HG03066 (cell line): ENCODE results near the gene FTO.

Experiments used
- ATAC-seq: cut with Tn5 transposase; IDR thresholded peaks from one replicate; pipeline ENCODE4 v1.9.1; 2021; ENCODE audit warnings: low read depth; ENCODE audit not compliant: unreplicated experiment

The FTO gene

DNA sequence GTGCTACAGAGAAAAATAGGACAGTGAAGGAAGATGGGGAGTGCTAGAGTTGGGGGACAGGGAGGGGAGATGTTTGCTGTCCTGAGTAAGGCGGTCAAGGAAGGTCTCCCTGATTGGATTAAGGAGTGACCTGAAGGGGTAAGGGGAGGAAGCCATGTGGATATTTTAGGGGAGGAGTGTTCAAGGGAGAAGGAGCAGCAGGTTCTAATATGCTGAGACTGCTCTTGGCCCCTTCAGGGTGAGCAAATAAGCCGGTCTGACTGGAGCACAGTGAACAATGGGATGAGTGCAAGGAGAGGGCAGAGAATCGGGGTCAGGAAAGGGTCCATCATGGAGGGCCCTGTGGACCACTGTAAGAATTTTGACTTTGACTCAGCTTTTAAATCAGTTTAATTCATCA, 393.8 kb downstream of the FTO start:
- no peak for ATAC-seq

DNA sequence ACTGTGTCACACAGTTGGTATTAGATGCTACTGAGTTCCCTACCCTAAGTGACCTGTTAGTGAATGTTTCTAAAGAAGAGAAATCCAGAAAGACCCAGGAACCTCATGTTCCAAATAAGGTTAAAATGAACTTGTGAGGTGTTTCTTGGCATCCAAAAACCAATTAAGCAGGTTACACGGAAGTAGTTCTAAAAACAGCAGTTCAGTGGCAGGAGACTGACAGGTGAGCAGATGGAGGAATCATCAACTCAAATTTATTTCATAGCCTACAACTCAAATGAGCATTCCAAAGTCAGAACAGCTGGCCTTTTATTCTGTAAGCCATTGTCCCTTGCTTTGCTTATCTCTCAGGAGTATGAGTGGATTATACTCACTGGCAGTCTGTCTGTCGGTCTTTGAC, 394.3 kb downstream of the FTO start:
- ATAC-seq: no peak

DNA sequence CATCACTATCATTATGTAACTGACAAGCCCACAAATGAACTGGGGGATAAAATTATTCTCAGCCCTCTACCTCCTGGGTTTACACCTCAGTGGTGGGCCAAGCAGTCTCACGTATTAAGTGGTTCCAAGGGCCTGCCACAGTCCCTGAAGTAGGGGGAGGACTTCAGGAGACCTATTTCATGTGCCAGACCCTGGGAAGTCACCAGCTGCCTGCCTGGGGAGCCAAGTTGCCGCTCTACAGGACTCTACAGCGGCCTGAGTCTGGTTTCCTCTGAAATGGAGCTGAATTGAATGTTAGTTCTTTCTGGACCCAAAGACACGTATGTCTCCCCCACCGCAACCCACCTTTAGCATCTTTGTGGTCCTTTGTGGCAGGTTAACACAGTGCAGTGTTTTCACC, 395.7 kb downstream of the FTO start:
- ATAC-seq: no peak

DNA sequence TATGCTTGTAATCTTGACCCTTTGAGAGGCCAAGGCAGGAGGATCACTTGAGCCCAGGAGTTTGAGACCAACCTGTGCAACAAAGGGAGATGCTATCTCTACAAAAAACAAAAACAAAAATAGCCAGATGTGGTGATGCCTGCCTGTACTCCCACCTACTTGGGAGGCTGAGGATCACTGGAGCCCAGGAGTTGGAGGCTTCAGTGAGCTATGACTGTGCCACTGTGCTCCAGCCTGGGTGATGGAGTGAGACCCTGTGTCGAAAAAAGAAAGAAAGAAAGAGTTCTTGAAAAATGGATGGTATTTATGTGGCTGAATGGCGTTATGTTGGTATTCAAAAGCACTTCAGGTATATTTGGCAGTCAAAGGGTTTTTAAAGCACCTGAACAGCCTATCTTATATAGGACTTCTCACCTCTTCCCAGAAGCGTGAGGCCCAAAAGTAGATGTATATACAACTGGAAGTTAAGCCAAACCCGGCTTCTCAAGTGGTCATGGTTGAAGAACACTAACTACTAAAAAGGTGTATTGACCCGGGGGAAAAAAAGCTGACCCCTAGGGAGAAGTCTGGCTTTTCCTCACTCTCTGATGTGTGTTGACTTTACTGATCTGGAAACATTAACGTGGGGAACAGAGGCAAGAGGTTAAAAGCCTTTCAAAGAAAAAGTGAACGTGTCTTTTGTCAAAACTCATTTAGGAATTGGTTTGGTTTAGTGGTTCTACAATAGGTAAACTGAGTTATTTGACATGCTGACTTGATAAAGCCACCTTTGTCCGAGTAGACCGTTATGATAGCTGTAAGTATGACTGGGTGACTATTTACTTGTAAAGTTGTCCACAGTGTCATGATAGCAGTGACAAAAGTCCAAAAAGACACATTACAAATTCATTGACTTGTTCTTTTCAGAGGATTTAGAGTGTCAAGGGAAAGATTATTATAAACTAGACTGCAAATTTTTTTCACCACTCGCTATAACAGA, 399.2 kb downstream of the FTO start:
- no peak for ATAC-seq

- ATAC-seq: no peak
These were observed 402.1 kb downstream of the FTO start for GRCh38 chr16:54106057-54106456.

DNA sequence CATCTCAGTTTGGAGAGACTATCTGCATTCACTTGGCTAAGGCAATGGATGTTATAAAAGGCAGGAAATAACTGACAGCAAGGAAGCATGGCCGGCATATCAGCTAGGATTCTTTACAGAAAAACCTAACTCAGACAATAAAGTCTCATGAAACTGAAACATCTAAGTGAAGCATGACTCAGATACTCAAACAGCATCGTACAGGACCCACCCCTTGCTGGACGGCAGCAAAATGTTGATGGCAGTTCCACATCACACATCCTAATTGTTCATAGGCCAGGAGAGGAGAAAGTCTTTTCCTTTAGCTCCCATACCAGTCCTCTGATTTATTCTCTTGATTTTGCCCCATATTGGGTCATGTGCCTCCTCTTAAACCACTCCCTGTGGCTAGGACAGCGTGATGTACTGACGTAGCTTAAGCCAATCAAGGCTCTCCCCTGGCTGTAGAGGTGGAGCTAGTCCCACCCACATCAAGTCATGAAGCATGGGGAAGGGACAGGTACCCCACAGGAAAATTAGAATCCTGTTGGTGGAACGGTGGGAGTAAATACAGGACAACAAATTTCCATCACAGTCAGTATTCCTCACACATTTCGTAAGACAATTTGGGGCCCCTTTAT, 403.7 kb downstream of the FTO start:
- no peak for ATAC-seq

GRCh38 chr16:54110016-54110981, 406.3 kb downstream of the FTO start:
- ATAC-seq: no peak

DNA sequence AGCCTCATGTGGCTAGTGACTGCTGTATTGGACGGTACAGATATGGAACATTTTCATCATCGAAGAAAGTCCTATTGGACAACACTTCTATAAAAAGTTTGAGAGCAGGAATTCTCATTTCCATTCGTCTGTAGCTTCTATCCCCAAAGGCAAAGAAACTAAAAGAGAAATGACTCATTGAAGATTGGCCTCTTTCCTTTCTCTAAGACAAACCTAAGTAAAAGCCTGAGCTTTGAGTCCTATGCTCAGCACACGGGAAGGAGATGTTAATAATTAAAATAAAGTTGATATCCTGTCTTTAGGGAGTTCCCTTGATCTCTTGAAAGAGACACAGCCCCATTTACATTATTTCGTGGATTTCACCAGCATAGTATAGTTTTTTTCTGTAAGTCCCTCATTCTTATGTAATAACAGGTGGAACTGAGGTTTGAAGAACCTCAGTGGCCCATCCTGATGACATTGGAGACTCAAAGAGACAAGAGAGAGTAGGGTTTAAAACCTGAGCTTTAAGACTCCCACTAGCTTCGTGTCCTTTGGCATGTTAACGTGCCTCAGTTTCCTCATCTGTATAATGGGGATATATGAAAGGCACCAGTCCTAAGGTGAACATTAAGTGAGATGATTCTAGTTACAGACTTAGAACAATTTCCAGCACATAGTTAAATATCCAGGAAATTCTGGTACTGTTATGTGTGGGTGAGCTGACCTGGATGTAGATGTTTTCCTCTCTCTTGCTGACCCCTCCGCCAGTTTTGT, 408.7 kb downstream of the FTO start:
- no peak for ATAC-seq

GRCh38 chr16:54115558-54115957, 411.6 kb downstream of the FTO start:
- no peak for ATAC-seq

DNA sequence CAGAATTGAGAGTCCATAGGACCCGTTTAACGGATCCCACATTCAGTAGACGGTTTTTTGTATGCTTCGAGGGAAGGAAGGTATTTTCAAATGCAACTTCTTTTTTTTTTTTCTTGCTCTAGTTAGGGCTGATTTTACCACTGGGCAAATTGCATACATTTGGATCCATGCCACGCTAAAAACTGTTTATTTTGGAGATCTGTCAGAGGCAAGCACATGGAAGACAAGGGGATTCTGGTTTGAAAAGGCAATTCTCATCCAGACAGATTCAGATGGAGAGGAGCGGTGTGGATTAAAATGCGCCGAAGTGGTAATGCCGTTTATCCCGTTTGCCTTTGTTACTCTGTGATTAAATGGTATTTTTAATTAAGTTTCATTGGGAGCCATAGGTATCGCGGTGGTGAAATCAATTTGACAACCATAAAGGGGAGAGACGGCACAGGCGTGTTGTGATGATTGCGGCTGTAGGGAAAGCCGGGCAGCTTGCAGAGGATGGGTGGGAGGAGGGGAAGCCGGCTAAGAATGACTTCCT, 412.2 kb downstream of the FTO start:
- ATAC-seq: no peak

DNA sequence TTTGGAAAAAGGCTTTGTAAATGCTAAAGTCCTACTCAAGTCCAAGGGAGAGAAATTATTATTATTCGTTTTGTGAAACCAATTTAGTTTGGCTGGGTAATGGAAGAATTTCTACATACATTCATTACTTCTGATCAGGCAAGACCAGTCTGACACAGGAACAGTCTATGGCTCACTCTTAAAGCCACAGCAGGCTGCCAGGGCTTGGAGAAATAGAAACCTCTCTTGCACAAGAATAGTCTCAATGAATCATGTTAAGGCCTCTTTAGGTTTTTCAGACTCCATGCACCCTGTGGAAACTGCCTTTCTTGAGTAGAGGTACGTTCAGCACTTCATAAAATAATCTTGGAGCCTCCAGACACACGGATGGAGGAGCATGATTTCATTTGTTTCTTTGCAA, 414.9 kb downstream of the FTO start:
- ATAC-seq: no peak

- no peak for ATAC-seq
These were observed 417.0 kb downstream of the FTO start for GRCh38 chr16:54120846-54121480.

- ATAC-seq: no peak
These were observed 417.8 kb downstream of the FTO start for GRCh38 chr16:54121539-54122295.

DNA sequence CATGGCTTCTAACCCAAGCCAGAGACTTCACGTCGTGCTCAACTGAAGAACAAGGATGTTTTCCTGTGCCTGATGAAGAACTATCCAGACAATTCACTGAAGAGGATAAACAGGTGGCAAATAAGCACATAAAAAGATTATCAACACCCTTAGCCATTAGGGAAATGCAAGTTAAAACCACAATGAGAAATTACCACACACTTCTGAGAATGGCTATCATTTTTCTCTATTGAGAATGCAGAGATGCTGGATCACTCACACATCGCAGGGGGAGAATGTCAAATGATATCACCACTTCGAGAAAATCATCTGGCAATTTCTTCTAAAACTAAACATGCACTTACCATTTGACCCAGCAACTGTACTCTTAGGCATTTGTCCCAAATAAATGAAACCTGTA, 419.8 kb downstream of the FTO start:
- ATAC-seq: no peak

DNA sequence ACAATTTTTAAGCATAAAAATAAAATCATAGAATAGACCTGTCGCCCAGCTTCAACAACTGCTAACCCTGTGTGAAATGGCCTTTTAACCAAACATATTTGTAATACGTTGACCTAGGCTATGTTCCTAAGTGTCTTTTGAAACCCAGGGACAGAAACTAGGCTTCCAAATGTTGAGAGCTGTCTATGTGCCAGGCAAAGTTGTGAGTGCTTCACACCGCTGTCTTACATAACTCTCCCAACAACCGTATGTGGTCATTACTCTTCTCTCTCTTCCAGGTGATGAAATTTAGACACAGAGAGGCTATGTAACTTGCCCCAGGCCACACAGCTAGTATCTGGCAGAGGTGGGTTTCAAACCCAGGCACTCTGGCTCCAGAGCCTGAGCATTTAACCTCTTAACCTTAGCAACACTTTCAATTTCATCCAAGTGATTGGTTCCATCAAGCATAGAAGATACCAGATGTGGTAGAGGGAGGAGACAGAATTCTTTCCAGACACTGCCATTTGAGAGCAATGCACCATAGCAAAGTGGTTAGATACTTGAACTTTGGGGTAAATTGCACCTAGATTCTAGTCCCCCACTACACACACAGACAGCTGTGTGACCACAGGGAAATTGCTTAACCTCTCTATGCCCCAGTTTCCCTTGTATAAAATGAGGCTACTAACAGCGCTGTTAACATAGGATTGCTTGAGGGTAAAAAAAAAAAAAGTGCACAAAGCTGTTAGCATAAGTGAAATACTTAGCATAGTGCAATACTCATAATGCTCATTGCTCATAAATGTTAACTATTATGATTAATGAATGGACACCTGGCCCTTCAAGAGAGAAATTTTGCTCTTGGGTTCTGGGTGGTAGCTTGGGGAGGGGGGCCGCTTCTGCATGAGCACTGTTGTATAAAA, 422.0 kb downstream of the FTO start:
- no peak for ATAC-seq

DNA sequence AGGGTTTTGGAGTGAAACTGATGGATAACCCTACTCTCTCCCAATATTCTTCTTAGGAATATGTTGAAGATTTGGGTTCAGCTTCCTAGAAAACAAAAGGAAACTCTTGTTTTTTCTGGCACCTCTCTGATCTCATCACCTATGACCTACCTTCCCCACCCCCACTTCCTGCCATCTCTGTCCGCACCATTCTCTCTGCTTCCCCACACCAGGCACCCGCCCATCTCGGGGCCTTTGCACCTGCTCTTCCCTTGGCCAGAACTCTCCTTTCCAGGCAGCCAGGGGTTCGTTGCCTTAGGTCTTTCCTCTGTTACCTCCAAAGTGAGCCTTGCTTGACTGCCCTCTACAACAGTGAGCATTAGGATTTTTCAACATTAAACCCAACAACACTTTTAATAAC, 423.0 kb downstream of the FTO start:
- no peak for ATAC-seq

- no peak for ATAC-seq
These were observed 424.8 kb downstream of the FTO start for GRCh38 chr16:54128629-54129234.
